ENCODE measurements around the gene PCYT2. TPM values are rescaled to one million over a fixed set of nuclear protein-coding genes. Genes with fewer than 3 reads are reported as not detected.

Gene PCYT2
- total RNA-seq, 6 experiments from 2014 or later = 63.5 to 103 (median 89.3) TPM

- TF ChIP-seq POLR2A (IDR thresholded peaks at IDR 0.05) = no peak
- WGBS (ENCODE audit: insufficient coverage, low coverage, low lambda C conversion rate, missing lambda C conversion rate) = 93% methylated on average over 3 of the region's 12 CpGs
These were observed 4.1 kb upstream of the PCYT2 start for GRCh38 chr17:81915331-81915730.

GRCh38 chr17:81914103-81914850 is 3.1 kb upstream of the PCYT2 start:
- ATAC-seq (no peak), DNase-seq (no peak)
- H3K36me3 ChIP-seq = peaks cover 0 to 35% (median 12%) of the 10 kb centered on the region in 4 donors
- H3K27ac ChIP-seq = no peak overlapping the region
- TF ChIP-seq POLR2A (IDR thresholded peaks at IDR 0.05) (no peak), CTCF (IDR thresholded peaks at IDR 0.05) (no peak)
- no peak overlapping the region for H3K4me3 ChIP-seq
- intact Hi-C loops (cut with DNase I) = no loop called here
- WGBS (ENCODE audit: insufficient coverage, low coverage, low lambda C conversion rate, missing lambda C conversion rate) = no CpG with 5 or more reads among the region's 36 CpGs
- H3K4me1 ChIP-seq = peaks cover 0 to 39% (median 11%) of the 10 kb centered on the region in 4 donors
- H3K9me3 ChIP-seq = no peaks in the 10 kb centered on the region
- no peaks in the 10 kb centered on the region for H3K27me3 ChIP-seq

More at GRCh38 chr17:81915331-81915730, 4.1 kb upstream of the PCYT2 start:
- no peaks in the 10 kb centered on the region for H3K27me3 ChIP-seq
- DNase-seq = no peak
- intact Hi-C loops (cut with DNase I) = no loop called here
- no peak overlapping the region for H3K27ac ChIP-seq
- peaks cover 0 to 33% (median 9%) of the 10 kb centered on the region in 4 donors for H3K4me1 ChIP-seq
- H3K36me3 ChIP-seq = peaks cover 0 to 34% (median 12%) of the 10 kb centered on the region in 4 donors
- ATAC-seq = no peak
- no peaks in the 10 kb centered on the region for H3K9me3 ChIP-seq
- no peak overlapping the region for H3K4me3 ChIP-seq

GRCh38 chr17:81913394-81914102 is 2.3 kb upstream of the PCYT2 start:
- H3K4me1 ChIP-seq = peaks cover 0 to 38% (median 11%) of the 10 kb centered on the region in 4 donors
- H3K36me3 ChIP-seq = peaks cover 0 to 42% (median 15%) of the 10 kb centered on the region in 4 donors
- ATAC-seq = no peak
- WGBS (ENCODE audit: insufficient coverage, low coverage, low lambda C conversion rate, missing lambda C conversion rate) = 92% methylated on average over 10 of the region's 31 CpGs
- H3K27me3 ChIP-seq = no peaks in the 10 kb centered on the region
- H3K27ac ChIP-seq = no peak overlapping the region
- intact Hi-C loops (cut with DNase I) = no loop called here
- no peak overlapping the region for H3K4me3 ChIP-seq
- no peak for TF ChIP-seq POLR2A (IDR thresholded peaks at IDR 0.05)
- TF ChIP-seq CTCF (IDR thresholded peaks at IDR 0.05) = no peak
- no peak for DNase-seq
- no peaks in the 10 kb centered on the region for H3K9me3 ChIP-seq

GRCh38 chr17:81912441-81913309 is 1.5 kb upstream of the PCYT2 start:
- no peaks in the 10 kb centered on the region for H3K27me3 ChIP-seq
- ATAC-seq = no peak
- no peak for DNase-seq
- intact Hi-C loops (cut with DNase I) = no loop called here
- peaks cover 0 to 51% (median 20%) of the 10 kb centered on the region in 4 donors for H3K36me3 ChIP-seq
- peaks cover 0 to 37% (median 9%) of the 10 kb centered on the region in 4 donors for H3K4me1 ChIP-seq
- WGBS (ENCODE audit: insufficient coverage, low coverage, low lambda C conversion rate, missing lambda C conversion rate) = 92% methylated on average over 23 of the region's 32 CpGs
- no peak for TF ChIP-seq POLR2A (IDR thresholded peaks at IDR 0.05)
- TF ChIP-seq CTCF (IDR thresholded peaks at IDR 0.05) = no peak
- H3K4me3 ChIP-seq = no peak overlapping the region
- no peak overlapping the region for H3K27ac ChIP-seq
- no peaks in the 10 kb centered on the region for H3K9me3 ChIP-seq

Data from right lobe of liver (tissue), 6 donors.